Measurements from ENCODE around the gene C5. TPM values are rescaled to one million over a fixed set of nuclear protein-coding genes. Genes with fewer than 3 reads are reported as not detected.

The C5 gene
- total RNA-seq, 1 experiment from 2014 or later, result 0.57 TPM

GRCh38 chr9:120937596-120937995 is 112.5 kb downstream of the C5 start:
- DNase-seq (ENCODE audit: low spot score) (no peak), ATAC-seq (no peak)
- Mint-ChIP-seq H3K36me3 (no peaks in the 10 kb centered on the region), H3K4me1 (peaks cover 21% of the 10 kb centered on the region), H3K27me3 (ENCODE audit: low read depth) (peaks cover 6% of the 10 kb centered on the region; the same call in 1 of the 2 replicates), H3K4me3 (no peak overlapping the region), H3K9me3 (no peaks in the 10 kb centered on the region), H3K27ac (no peak overlapping the region)
- ChIA-PET POLR2A (no interaction called here), CTCF (no interaction called here)
- TF ChIP-seq NFATC4 (CRISPR knock-in tag; IDR thresholded peaks at IDR 0.05) (no peak), HMGA2 (CRISPR knock-in tag; IDR thresholded peaks at IDR 0.05) (no peak), PREB (CRISPR knock-in tag; IDR thresholded peaks at IDR 0.05; ENCODE audit: borderline replicate concordance) (no peak), NR3C1 (CRISPR knock-in tag; conservative IDR thresholded peaks at IDR 0.05; ENCODE audit: low read depth) (no peak), PRRX2 (CRISPR knock-in tag; IDR thresholded peaks at IDR 0.05) (no peak), NR2C2 (CRISPR knock-in tag; IDR thresholded peaks at IDR 0.05) (no peak), ATF2 (CRISPR knock-in tag; IDR thresholded peaks at IDR 0.05; ENCODE audit: borderline replicate concordance, low read depth) (no peak), IRF1 (CRISPR knock-in tag; IDR thresholded peaks at IDR 0.05) (no peak), TCF7 (CRISPR knock-in tag; IDR thresholded peaks at IDR 0.05; ENCODE audit: low read depth) (no peak), TEAD4 (CRISPR knock-in tag; IDR thresholded peaks at IDR 0.05) (no peak), KAT7 (CRISPR knock-in tag; IDR thresholded peaks at IDR 0.05; ENCODE audit: borderline replicate concordance) (no peak), ZNF532 (CRISPR knock-in tag; IDR thresholded peaks at IDR 0.05; ENCODE audit: borderline replicate concordance) (no peak), NFE2L1 (CRISPR knock-in tag; IDR thresholded peaks at IDR 0.05) (no peak), E2F1 (CRISPR knock-in tag; IDR thresholded peaks at IDR 0.05) (no peak), FOXP1 (CRISPR knock-in tag; IDR thresholded peaks at IDR 0.05; ENCODE audit: borderline replicate concordance) (no peak), OVOL2 (CRISPR knock-in tag; IDR thresholded peaks at IDR 0.05; ENCODE audit: borderline replicate concordance) (no peak)

- POLR2A ChIA-PET, result no interaction called here
- H3K4me1 Mint-ChIP-seq, result peaks cover 16% of the 10 kb centered on the region
- ATAC-seq (no peak), DNase-seq (ENCODE audit: low spot score) (no peak)
- no peaks in the 10 kb centered on the region for H3K9me3 Mint-ChIP-seq
- H3K27ac Mint-ChIP-seq, result no peak overlapping the region
- no peak overlapping the region for H3K4me3 Mint-ChIP-seq
- peaks cover 6% of the 10 kb centered on the region; the same call in 1 of the 2 replicates for H3K27me3 Mint-ChIP-seq (ENCODE audit: low read depth)
- no peaks in the 10 kb centered on the region for H3K36me3 Mint-ChIP-seq
- CTCF ChIA-PET, result interaction anchor here (1.1 to 3.6 kb wide), 2 partner anchors 21 to 43 kb away, joined by 3 to 12 read pairs; no protein-coding TSS in a partner anchor
- no peak for TF ChIP-seq ETV6 (CRISPR knock-in tag; IDR thresholded peaks at IDR 0.05)
- TF ChIP-seq EMX1 (CRISPR knock-in tag; IDR thresholded peaks at IDR 0.05), result no peak
- no peak for TF ChIP-seq ZNF138 (CRISPR knock-in tag; conservative IDR thresholded peaks at IDR 0.05)
- no peak for TF ChIP-seq IRF1 (CRISPR knock-in tag; IDR thresholded peaks at IDR 0.05)
- no peak for TF ChIP-seq NFYB (CRISPR knock-in tag; conservative IDR thresholded peaks at IDR 0.05; ENCODE audit: low read depth)
- TF ChIP-seq RORB (CRISPR knock-in tag; IDR thresholded peaks at IDR 0.05), result no peak
- no peak for TF ChIP-seq ZNF263 (CRISPR knock-in tag; IDR thresholded peaks at IDR 0.05; ENCODE audit: low read depth)
- no peak for TF ChIP-seq SP1 (CRISPR knock-in tag; conservative IDR thresholded peaks at IDR 0.05)
- TF ChIP-seq SOX15 (CRISPR knock-in tag; IDR thresholded peaks at IDR 0.05), result no peak
- no peak for TF ChIP-seq JUN (CRISPR knock-in tag; IDR thresholded peaks at IDR 0.05)
- TF ChIP-seq PRRX2 (CRISPR knock-in tag; IDR thresholded peaks at IDR 0.05), result no peak
- no peak for TF ChIP-seq MYBL2 (CRISPR knock-in tag; IDR thresholded peaks at IDR 0.05)
- no peak for TF ChIP-seq ZNF512 (CRISPR knock-in tag; IDR thresholded peaks at IDR 0.05; ENCODE audit: borderline replicate concordance)
These were observed 112.9 kb downstream of the C5 start for GRCh38 chr9:120937127-120937526.

All from WTC11 (cell line).